NCI-H128 (cell line): ENCODE measurements around the gene SLC9A9.
"Not testable (repeated sequence)": the region's sequence is repeated elsewhere in the genome, so short reads cannot be mapped to it uniquely, and the experiment has no call there.

Experiments
- DNase-seq: peaks from one replicate; lab custom pipeline; 2025; ENCODE audit not compliant: unreplicated experiment; lab: John Stamatoyannopoulos, UW

The SLC9A9 gene

DNA sequence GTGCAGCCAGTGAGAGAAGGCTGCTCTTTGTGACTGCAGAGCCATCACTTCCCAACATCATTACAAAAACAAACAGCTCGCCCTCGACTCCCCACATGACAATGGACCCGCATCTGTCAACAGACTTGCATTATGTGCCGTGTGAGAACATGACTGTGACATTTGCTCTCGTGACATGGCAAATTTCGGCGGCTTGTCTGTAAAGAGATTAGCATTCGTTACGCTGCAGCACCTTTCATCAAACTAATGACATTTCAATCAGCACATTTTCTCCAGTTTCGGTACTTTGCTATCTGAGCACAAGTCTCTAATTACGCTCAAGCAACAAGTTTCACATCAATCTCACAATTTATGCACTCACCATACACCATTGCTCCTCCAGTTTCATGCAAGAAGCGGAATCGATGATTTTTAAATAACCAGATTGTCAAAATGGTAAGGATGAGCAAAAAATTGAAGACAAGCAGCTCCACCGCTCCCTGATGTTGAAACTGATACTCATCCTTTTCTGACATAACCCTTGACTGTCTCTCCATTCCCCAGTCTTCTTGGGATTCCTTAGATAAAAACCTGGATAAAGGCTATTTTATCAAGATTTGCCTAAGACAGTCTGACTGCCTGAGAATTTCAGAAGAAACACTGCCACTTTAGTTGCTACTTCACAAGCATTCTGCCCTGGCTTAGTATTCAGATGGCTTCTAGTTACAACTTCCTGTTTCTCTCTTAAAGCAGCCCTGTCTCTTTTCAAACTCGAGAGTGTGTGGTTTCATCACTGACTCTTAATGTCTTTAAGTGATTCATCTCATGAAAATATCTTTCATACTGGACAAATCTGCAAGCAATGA lies at the start of gene SLC9A9:
Gene SLC9A9, minus strand, starts transcription at position 682 of the 845 bp plus-strand sequence. Its CDS starts 146 bp downstream, at position 536.
- no peak for DNase-seq

DNA sequence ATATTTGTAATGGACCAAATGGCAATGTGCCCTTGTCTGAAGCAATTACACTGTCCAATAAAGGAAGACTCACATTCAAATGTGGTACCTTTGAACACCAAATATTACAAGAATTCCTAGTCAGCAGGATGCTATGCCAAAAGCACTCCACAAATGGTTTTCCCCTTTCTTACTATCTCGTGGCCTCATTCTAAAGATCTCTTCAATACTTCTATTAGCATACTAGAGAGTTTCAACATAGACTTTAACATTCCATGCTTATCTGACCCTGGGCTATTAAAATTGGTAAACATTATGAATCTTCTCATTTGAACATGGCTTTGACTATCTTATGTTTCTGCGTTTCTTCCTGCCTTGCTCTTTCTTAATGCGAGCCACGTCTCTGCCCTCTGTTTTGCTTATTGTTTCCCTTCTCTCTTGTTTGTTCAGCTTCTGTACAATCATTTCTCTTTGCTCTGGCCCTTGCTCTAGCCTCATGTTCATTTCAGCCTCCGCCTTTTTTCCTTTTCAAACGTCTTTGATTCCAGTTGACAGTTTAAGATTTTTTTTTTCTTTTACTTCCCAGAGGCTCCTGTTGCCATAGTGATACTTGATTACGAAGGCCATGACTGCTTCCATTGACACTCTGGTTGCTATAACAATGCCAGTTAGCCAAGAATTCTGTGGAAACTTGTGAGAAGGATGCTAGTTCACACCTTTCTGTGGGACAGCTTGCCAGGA lies 49.5 kb upstream of the SLC9A9 start:
- no peak for DNase-seq

DNA sequence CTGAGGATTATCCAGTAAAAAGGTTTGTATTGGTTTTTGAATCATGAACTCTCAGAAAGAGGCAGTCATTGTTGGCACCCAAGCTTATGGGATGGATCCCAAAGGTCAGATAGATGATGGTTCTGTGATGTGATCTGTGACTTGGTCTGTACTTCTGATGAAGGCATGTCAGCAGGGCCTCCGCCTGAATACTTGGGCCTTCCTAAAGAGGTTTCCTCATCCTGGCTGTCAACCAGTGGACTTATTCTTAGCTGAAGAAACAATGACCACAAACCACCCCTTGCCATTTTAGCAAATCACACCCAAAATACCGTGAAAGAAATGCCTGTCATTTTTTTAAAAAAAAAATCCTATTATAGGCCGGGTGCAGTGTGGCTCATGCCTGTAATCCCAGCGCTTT lies 48.2 kb upstream of the SLC9A9 start:
- no peak for DNase-seq

DNA sequence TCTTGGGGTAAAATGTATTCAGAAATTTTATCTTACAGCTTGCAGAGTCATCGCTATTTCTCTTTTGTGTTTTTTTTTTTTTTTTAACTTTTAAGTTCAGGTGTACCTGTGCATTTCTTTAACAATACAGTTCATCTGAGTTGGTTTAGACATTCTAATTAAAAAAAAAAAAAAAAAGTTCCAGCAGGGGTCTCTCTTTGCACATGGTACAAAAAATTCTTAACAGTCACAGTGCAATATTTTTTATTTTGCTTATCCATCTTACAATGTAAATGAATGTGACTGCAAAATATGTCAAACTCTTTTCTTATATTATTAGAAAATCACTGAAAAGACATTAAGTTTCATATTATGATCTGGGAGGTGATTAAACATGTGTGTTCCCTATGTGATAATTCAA lies 47.5 kb upstream of the SLC9A9 start:
- no peak for DNase-seq

DNA sequence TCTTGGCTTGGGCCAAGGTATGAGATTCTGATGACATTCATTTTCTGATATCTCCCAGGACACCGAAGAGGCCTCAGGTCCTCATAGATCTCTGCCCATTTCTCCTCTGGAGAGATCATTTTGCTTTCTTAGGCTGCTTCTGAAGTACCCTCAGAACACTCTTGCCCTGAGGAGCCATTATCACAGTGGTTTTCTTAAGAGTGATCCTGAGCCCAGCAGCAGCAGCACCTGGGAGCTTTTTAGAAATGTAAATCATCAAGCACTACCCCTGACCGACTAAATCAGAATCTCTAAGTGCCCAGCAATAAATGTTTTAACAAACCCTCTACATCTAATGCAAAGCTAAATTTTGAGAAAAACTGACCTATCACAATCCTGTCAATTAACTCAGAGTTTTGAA lies 40.6 kb upstream of the SLC9A9 start:
- no peak for DNase-seq

DNA sequence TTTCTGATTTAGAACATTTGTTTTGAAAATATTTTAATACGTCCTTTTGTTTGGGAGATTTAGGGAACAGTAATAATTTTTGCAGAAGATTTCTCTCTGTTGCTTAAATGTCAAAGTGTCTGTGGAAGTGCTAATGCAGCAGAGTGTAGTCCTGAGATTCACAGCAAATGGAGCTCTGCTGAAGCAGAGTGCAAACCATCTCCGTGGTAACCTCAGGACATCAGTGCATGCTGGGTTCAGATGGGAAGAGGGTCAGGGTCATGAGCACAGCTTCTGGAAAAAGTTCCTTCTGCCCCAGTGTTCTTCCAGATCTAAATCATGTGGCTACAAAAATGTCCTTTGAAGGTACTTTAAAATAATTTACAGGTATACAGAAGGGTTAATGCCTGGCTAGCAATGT lies 39.9 kb upstream of the SLC9A9 start:
- no peak for DNase-seq

DNA sequence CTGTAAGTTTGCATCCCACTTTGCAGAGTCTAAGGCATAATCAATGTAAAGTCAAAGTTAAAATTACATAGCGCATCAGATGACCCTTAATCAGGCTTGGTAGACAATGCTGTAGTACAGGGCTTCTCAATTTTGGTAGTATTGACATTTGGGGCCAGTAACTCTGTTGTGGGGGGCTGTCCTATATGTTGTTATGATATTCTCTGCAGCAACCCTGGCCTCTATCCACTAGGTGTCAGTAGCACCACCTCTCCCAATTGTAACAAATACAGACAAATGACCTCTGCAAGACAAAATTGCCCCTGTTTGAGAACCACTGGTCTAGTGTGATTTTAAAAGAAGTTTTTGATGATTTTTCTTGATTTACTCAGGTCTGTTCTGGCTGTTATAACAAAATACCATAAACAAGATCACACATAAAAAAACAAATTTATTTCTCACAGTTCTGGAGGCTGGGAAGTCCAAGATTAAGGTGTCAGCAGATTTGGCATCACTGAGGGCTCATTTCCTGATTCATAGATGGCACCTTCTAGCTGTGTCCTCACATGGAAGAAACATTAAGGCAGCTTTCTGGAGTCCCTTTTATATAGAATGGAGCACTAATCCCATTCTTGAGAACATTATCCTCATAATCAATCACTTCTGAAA lies 37.6 kb upstream of the SLC9A9 start:
- no peak for DNase-seq

DNA sequence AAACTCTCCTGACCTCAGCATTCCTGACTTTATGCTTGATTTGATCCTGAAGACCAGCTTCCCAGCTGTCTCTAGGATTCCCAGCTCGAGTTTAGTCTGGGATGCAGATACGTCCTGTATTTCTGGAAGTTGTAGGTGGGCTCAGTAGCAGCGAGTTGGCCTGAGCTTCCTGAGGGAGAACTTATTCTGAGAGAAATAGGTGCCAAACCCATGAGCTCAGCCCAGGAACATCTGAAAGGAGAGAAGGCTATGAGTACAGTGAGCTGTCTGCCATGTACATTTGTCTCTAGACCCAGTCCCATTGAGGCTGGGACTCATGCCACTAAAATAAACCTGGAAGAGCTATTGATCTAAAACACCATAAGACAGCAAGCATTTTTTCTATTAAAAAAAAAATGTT lies 36.6 kb upstream of the SLC9A9 start:
- no peak for DNase-seq

DNA sequence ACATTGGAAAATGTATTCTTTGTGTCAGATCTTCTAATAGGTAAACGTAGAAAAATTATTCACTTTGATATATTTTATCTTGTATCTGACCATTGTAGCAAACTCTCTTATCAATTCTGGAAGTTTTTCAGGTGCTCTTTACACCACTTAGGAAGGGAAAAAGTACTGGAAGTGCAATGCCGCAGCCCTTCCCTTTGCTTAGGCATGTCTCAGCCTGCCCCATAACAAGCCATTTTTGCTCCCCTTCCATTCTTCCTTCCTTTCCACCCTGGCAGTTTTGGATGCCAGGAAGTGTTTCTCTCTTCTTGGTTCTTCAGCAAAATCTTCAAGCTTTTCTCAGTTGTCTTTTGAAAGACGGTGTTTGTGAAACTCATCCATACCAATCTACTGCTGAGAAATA lies 34.9 kb upstream of the SLC9A9 start:
- DNase-seq: no peak

DNA sequence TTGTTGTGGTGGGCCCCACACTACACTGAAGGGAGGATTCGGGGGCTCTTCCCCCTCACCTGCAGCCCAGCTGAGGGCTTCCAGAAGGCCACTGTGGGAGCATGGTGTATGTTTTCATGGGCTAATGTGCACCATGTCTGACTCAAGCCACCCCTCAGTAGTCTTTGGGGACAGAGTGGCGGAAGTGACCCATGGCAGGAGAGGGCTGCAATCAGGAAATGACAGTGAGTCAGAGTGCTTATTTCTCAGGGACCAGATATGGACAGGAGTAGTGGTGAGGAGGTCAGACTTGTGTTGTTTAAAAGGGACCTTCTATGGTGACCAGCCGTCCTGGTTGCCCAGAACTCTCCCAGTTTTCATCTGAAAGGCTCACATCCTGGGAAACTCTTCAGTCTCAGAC lies 32.8 kb upstream of the SLC9A9 start:
- no peak for DNase-seq

DNA sequence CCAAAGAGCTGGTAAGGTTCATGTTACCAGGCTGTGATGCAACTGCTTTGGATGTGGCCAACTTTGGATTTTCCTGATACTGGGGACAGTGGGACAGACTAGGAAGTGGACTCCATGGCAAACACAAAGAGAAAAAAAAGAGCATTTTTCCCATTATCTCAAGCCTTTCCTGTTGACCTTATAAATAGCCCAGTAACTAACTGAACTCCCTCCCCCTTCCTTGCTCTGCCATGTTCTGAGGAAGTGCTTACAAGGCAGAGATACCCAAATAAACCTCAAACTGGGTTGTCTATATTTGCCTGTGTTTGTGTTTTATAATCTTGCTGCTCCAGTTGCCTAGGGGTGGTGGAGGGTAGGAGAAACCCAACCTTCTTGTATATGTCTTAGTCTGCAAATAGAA lies 27.3 kb upstream of the SLC9A9 start:
- DNase-seq: no peak

DNA sequence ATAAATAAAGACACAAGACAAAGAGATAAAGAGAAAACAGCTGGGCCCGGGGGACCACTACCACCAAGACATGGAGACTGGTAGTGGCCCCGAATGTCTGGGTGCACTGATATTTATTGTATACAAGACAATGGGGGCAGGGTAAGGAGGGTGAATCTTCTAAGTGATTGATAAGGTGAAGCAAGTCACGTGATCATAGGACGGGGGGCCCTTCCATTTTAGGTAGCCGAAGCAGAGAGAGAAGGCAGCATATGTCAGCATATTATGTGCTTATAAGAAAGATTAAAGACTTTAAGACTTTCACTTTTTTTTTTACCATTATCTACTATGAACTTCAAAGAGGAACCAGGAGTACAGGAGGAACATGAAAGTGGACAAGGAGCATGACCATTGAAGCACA lies 25.3 kb upstream of the SLC9A9 start:
- not testable (repeated sequence) for DNase-seq

DNA sequence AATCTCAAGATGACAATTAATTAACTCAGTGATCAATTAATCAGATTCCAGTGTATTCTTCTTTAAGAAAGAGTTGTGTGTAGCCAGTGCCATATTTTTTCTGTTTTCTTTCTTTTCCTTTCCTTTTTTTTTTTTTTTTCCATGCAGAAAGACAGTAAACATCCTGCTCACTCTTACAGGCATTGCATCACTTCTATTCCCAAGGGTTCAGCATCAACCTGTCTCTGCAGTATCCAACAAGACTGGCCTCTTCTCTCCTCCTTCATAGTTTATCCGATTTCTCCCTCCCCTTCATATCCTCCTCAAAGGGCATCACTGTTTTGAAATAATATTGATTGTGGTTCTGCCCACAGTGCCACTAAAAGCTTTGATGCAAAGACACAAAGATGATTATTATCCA lies 17.0 kb upstream of the SLC9A9 start:
- DNase-seq: no peak

DNA sequence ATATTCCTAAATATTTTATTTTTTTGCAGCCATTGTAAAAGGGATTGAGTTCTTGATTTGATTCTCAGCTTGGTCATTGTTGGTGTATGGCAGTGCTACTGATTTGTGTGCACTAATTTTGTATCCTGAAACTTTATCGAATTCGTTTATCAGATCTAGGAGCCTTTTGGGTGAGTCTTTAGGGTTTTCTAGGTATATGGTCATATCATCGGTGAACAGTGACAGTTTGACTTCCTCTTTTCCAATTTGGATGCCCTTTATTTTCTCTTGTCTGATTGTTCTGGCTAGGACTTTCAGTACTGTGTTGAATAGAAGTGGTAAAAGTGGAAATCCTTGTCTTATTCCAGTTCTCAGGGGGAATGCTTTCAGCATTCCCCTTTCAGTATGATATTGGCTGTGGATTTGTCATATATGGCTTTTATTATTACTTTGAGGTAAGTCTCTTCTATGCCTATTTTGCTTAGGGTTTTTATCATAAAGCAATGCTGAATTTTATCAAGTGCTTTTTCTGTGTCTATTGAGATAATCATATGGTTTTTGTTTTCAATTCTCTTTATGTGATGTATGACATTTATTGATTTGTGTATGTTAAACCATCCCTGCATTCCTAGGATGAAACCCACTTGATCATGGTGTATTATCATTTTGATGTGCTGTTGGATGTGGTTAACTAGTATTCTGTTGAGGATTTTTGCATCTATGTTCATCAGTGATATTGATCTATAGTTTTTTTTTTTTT lies 11.4 kb upstream of the SLC9A9 start:
- DNase-seq: no peak

DNA sequence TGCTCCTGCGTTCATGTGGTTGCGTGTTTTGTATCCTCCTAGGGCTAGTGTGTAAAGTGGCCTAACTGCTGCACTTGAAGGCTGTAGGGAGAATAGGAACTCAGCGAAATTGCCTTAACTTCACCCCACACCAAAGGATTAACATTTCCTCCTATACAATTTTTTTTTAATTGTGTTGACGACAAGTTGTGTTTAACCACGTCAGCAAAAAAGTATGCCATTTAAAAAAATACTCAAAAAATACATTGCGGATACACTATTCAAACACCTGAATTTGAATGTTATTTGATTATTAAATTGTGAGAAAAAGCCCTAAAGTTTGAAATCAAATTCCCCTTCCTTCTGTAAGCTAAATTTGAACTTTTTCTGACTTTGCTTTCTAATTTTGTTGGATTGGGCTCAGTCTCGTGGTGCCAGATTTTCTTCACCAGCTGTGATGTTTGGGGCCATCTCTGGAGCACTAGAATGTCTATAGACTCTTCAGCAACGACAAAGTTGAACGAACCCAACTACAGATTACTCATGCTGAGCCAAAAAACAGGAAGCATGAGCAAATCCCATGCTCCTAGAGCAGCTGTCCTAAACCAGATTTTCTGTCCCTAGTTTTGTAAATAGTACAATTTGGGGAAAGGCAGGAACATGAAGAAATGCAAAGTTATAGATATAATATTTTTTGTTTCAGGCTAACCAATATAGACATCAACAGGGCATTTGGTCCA lies 8.1 kb upstream of the SLC9A9 start:
- DNase-seq: no peak

DNA sequence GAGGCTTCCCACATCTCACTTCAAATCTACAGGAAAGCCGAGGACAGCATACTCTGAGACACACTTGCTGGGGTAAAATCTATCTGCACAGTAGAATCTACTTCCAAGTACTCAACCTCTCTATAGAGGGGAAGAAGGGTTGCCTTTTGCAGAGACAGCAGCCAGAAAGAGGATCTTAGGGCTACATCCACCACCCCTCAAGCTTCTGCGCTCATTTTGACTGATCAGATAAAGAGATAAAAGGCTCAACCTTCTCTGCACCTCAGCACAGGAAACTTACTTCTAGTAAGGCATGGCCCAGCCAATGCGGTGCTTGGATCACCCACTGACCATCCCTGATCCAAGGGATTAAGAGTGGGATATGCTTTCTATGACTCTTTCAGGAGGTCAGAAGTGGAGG lies 6.9 kb upstream of the SLC9A9 start:
- DNase-seq: no peak

DNA sequence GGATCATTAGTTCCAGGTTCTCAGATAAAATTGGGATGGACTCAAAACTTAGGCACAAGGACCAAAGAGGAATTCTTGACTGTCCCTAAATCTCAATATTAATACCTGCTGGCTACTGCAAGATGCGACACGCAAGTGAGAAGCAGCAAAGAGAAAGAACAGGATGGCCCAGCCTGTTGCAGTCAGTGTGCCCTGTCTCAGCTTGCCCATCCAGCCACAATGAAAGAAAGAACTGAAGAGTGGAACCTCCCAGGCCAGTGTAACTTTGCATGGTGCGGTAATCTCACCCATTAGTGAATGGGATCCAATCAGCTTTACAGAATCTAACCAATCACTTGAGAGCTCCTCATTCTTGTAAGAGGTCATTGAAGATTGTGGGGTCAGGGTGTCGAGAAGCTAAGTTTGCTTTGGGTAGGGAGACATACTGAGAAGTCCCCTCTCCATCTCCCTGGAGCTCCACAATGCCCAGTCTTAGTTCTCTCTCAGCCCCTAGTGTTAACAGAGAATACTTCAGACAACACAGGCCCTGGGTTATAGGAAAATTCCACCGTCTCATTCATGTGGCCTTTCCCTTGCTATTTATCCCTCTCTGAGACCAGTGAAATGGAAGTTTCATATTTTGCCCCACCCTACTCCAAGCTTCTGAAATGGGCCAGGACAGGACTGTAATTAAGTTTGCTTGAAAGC lies 3.2 kb upstream of the SLC9A9 start:
- no peak for DNase-seq

DNA sequence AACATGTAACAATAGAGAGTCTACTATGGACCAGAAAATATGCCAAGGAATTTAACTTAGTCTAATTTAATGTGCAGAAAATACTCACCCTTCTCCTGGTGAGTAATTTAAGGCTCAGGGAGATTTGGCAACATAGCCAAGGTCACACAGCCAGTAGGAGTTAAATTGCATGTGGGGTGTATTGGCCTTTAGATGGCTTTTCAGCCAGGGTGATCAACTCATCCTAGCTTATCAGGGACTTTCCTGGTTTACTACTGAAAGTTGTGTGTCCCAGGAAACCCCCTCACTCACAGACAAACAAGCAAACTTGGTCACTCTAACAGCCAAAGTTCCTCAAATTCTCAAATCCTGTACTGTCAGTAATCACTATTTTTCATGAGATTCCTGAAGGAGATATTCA lies 2.6 kb upstream of the SLC9A9 start:
- no peak for DNase-seq

DNA sequence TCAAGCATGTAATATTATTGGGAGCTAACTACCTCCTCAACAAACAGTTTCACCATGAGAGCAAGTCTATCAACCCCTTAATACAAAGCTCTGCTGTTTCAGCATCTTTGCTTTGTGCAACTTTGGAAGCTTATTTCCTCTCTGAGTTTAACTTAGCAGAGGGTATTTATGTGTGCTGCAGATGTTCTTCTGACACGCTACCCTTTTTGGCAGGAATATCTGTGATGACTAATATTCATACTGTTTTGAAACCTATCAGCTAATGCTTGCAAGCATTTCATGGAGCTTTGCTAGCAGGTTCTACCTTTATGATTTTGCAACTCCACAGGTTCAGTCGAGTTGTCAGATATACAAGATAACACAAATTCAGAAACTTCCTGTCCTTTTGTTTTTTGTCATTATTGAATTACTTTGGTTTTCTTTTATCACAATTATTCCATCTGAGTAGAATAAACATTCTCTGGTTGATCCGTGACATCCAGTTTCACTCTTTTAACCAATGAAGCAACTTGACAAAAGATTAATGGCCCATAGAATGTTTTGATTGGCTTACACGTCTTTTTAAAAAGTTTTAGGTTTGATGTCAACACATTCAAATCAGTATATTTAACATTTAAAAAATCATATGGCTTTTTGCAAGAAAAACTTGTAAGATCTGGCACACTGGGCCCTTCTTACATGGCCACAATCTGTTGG lies 1.7 kb upstream of the SLC9A9 start:
- no peak for DNase-seq

DNA sequence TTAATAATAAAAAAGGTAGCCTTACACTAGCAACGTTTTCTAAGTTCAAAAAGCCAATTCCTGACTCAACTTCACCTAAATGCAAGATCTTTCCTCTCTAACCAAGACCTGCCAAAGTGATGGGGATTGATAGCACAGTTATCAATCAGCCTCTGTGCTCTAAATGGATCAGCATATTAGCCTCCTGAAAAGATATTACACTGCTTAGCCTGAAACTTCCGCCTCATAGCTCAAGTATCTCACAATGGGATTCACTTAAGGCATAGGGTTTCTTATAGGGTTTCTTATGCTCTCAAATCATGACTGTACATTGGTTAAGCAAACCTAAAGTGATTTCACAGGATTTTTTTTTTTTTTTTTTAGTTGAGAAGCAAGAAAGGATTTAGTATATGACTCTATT lies 436 bp upstream of the SLC9A9 start:
- DNase-seq: no peak
